Measurements from ENCODE around the gene ZNF513.

GRCh38 chr2:27356056-27356381 is 24.5 kb downstream of the ZNF513 start:
- TF ChIP-seq, protein P1, sequence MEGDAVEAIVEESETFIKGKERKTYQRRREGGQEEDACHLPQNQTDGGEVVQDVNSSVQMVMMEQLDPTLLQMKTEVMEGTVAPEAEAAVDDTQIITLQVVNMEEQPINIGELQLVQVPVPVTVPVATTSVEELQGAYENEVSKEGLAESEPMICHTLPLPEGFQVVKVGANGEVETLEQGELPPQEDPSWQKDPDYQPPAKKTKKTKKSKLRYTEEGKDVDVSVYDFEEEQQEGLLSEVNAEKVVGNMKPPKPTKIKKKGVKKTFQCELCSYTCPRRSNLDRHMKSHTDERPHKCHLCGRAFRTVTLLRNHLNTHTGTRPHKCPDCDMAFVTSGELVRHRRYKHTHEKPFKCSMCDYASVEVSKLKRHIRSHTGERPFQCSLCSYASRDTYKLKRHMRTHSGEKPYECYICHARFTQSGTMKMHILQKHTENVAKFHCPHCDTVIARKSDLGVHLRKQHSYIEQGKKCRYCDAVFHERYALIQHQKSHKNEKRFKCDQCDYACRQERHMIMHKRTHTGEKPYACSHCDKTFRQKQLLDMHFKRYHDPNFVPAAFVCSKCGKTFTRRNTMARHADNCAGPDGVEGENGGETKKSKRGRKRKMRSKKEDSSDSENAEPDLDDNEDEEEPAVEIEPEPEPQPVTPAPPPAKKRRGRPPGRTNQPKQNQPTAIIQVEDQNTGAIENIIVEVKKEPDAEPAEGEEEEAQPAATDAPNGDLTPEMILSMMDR (conservative IDR thresholded peaks at IDR 0.05 in 1 of 2, IDR thresholded peaks at IDR 0.05 in 1 of 2; ENCODE audit: extremely low read depth in 1 of 2, insufficient read depth in 1 of 2, low read depth in 1 of 2, low read length in 2 of 2): no peak
- no peak for TF ChIP-seq EZH2 (IDR thresholded peaks at IDR 0.05; ENCODE audit: borderline replicate concordance, low read length)
